ENCODE results near the gene TRUB2.

The TRUB2 gene

GRCh38 chr9:128266868-128267590 is 55.2 kb downstream of the TRUB2 start:
- H3K4me3 ChIP-seq (ENCODE audit: low read depth, low read length), result no peak overlapping the region
- no peak for TF ChIP-seq CTCF (conservative IDR thresholded peaks at IDR 0.05; ENCODE audit: low read depth, low read length)
- no peak for DNase-seq (ENCODE audit: low read depth)

GRCh38 chr9:128265348-128265847 is 56.8 kb downstream of the TRUB2 start:
- no peak for DNase-seq (ENCODE audit: low read depth)
- no peak for TF ChIP-seq CTCF (conservative IDR thresholded peaks at IDR 0.05; ENCODE audit: low read depth, low read length)
- H3K4me3 ChIP-seq (ENCODE audit: low read depth, low read length), result no peak overlapping the region

DNA sequence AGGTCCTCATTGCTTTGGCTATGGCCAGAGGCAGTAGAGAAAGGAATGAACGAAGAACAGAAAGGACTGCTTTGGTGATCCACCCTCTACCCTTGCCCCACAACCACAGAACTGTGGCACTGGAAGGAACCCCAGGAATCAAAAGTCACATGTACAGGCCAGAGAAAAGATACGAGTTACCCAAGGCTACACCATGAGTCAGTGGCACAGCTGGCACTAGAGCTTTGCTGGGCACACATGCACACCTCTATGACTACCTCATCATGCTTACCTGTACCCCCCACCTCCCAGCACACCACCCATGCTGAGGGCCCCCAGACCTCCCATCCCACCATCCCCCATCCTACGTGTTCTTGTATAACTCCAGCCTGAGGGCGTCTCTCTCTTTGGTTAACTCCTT is 59.6 kb downstream of the TRUB2 start:
- no peak for DNase-seq (ENCODE audit: low read depth)

DNA sequence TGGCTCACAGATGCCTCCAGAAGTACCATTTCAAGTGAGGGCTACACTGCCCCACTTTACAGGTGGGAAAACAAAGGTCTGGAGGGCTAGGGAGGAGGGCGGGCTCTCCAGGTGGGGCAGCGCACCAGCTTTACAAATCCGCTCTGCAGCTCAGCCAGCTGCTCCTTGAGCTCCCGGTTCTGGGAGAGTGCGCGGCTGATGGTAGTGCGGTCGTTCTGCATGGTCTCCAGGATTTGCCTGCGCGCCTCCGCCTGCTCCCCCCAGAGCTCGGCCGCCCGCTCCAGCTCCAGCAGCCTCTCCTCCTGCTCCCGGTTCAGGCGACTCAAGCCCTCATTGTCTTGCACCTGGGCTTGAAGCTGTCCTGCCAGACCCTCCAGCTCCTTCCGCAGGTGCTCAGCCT is 61.9 kb downstream of the TRUB2 start:
- DNase-seq (ENCODE audit: low read depth), result no peak
- no peak overlapping the region for H3K4me3 ChIP-seq (ENCODE audit: low read depth, low read length)
- no peak for TF ChIP-seq CTCF (conservative IDR thresholded peaks at IDR 0.05; ENCODE audit: low read depth, low read length)

More for the DNA sequence above, 59.6 kb downstream of the TRUB2 start:
- no peak overlapping the region for H3K4me3 ChIP-seq (ENCODE audit: low read depth, low read length)
- no peak for TF ChIP-seq CTCF (conservative IDR thresholded peaks at IDR 0.05; ENCODE audit: low read depth, low read length)

DNA sequence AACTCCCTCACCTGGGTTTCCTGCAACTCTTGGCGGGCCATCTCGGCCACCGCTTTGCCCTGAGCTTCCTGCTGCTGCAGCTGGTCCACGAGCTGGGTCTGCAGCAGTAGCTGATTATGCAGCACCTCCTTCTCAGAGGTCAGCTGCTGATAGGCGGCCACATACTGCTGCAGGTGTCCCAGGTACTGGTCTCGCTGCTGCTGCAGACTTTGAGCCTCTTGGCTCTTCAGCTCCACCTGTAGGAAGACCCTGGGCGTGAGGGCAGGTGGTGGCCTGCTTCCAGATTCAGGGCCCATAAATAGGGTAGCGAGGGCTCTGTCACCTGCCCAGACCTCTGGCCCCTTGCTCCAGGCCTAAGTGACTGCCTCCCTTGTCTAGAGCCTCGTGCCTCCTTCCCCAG is 63.1 kb downstream of the TRUB2 start:
- no peak overlapping the region for H3K4me3 ChIP-seq (ENCODE audit: low read depth, low read length)
- no peak for DNase-seq (ENCODE audit: low read depth)
- peak; percentile 21 for TF ChIP-seq CTCF (conservative IDR thresholded peaks at IDR 0.05; ENCODE audit: low read depth, low read length)

GRCh38 chr9:128258326-128258725 is 63.9 kb downstream of the TRUB2 start:
- no peak overlapping the region for H3K4me3 ChIP-seq (ENCODE audit: low read depth, low read length)
- no peak for TF ChIP-seq CTCF (conservative IDR thresholded peaks at IDR 0.05; ENCODE audit: low read depth, low read length)
- DNase-seq (ENCODE audit: low read depth), result no peak

DNA sequence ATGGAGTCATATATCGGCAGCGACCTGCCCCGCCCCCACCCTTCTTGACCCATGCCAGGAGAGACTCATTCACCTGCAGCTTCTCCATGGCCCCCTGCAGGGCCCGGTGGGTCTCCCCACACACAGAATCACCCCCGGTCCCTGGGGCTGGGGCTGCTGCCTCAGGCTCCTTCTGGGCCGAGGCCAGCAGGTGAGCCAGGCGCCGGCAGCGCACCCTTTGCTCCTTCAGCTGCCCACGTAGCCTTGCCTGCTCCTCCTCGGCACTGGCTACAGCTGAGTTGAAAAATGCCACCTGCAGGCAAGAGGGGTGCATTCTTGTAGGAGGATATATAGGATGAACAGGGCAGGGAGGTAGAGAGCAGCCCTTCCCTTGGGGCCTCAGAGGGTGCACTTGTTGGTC is 64.3 kb downstream of the TRUB2 start:
- no peak for TF ChIP-seq CTCF (conservative IDR thresholded peaks at IDR 0.05; ENCODE audit: low read depth, low read length)
- H3K4me3 ChIP-seq (ENCODE audit: low read depth, low read length), result no peak overlapping the region
- no peak for DNase-seq (ENCODE audit: low read depth)
